ENCODE data around the gene HAAO.
A peak's percentile ranks its signal among the peaks of the same experiment; 100 is the strongest.

HAAO gene

GRCh38 chr2:42827647-42828486 lies 35.5 kb upstream of the HAAO start:
- TF ChIP-seq POLR2A (IDR thresholded peaks at IDR 0.05; ENCODE audit: low read length) (no peak), GATA1 (IDR thresholded peaks at IDR 0.05; ENCODE audit: low read depth, low read length) (no peak)
- peak; percentile 81 to 90 for DNase-seq

GRCh38 chr2:42826231-42826630 lies 33.8 kb upstream of the HAAO start:
- no peak for DNase-seq
- no peak for TF ChIP-seq POLR2A (IDR thresholded peaks at IDR 0.05; ENCODE audit: low read length)
- no peak for TF ChIP-seq GATA1 (IDR thresholded peaks at IDR 0.05; ENCODE audit: low read depth, low read length)

- TF ChIP-seq GATA1 (IDR thresholded peaks at IDR 0.05; ENCODE audit: low read depth, low read length) (no peak), POLR2A (IDR thresholded peaks at IDR 0.05; ENCODE audit: low read length) (no peak)
- DNase-seq = no peak
Measured at GRCh38 chr2:42824454-42824807, 32.0 kb upstream of the HAAO start.

- DNase-seq = no peak
- TF ChIP-seq GATA1 (IDR thresholded peaks at IDR 0.05; ENCODE audit: low read depth, low read length) = no peak
- no peak for TF ChIP-seq POLR2A (IDR thresholded peaks at IDR 0.05; ENCODE audit: low read length)
Measured at GRCh38 chr2:42823744-42824453, 31.5 kb upstream of the HAAO start.

- TF ChIP-seq GATA1 (IDR thresholded peaks at IDR 0.05; ENCODE audit: low read depth, low read length) (no peak), POLR2A (IDR thresholded peaks at IDR 0.05; ENCODE audit: low read length) (no peak)
- DNase-seq = no peak
Measured at GRCh38 chr2:42819160-42819559, 26.8 kb upstream of the HAAO start.

- no peak for TF ChIP-seq GATA1 (IDR thresholded peaks at IDR 0.05; ENCODE audit: low read depth, low read length)
- no peak for TF ChIP-seq POLR2A (IDR thresholded peaks at IDR 0.05; ENCODE audit: low read length)
- DNase-seq = no peak
Measured at GRCh38 chr2:42815726-42816125, 23.3 kb upstream of the HAAO start.

- DNase-seq = no peak
- TF ChIP-seq POLR2A (IDR thresholded peaks at IDR 0.05; ENCODE audit: low read length) = no peak
- TF ChIP-seq GATA1 (IDR thresholded peaks at IDR 0.05; ENCODE audit: low read depth, low read length) = no peak
Measured at GRCh38 chr2:42813763-42814162, 21.4 kb upstream of the HAAO start.

- TF ChIP-seq GATA1 (IDR thresholded peaks at IDR 0.05; ENCODE audit: low read depth, low read length) (no peak), POLR2A (IDR thresholded peaks at IDR 0.05; ENCODE audit: low read length) (no peak)
- peak; percentile 36 to 52 for DNase-seq
Measured at GRCh38 chr2:42812899-42813479, 20.6 kb upstream of the HAAO start.

GRCh38 chr2:42810971-42811811 lies 18.8 kb upstream of the HAAO start:
- TF ChIP-seq POLR2A (IDR thresholded peaks at IDR 0.05; ENCODE audit: low read length) = no peak
- TF ChIP-seq GATA1 (IDR thresholded peaks at IDR 0.05; ENCODE audit: low read depth, low read length) = no peak
- DNase-seq = peak; percentile 66 to 76

GRCh38 chr2:42810121-42810970 lies 18.0 kb upstream of the HAAO start:
- peak; percentile 97 to 99 for DNase-seq
- peak; percentile 89 for TF ChIP-seq POLR2A (IDR thresholded peaks at IDR 0.05; ENCODE audit: low read length)
- no peak for TF ChIP-seq GATA1 (IDR thresholded peaks at IDR 0.05; ENCODE audit: low read depth, low read length)

- DNase-seq = peak in 1 of 2 experiments; percentile 93
- TF ChIP-seq GATA1 (IDR thresholded peaks at IDR 0.05; ENCODE audit: low read depth, low read length) = no peak
- no peak for TF ChIP-seq POLR2A (IDR thresholded peaks at IDR 0.05; ENCODE audit: low read length)
Measured at GRCh38 chr2:42809819-42810120, 17.4 kb upstream of the HAAO start.

- no peak for TF ChIP-seq POLR2A (IDR thresholded peaks at IDR 0.05; ENCODE audit: low read length)
- peak in 1 of 2 experiments; percentile 38 for DNase-seq
Measured at GRCh38 chr2:42809131-42809818, 16.9 kb upstream of the HAAO start.

All from erythroblast (primary cell).